ENCODE results near the gene CEP104.

GRCh38 chr1:3890389-3891328 lies 33.6 kb upstream of the CEP104 start:
- TF ChIP-seq ZNF8 (CRISPR knock-in tag; IDR thresholded peaks at IDR 0.05) (no peak), PATZ1 (CRISPR knock-in tag; IDR thresholded peaks at IDR 0.05; ENCODE audit: borderline replicate concordance) (no peak), GLIS3 (CRISPR knock-in tag; IDR thresholded peaks at IDR 0.05) (no peak), TOX (CRISPR knock-in tag; IDR thresholded peaks at IDR 0.05; ENCODE audit: borderline replicate concordance) (no peak), ZC3H10 (CRISPR knock-in tag; IDR thresholded peaks at IDR 0.05) (no peak), PPARA (CRISPR knock-in tag; IDR thresholded peaks at IDR 0.05; ENCODE audit: borderline replicate concordance) (no peak), ZFP30 (CRISPR knock-in tag; IDR thresholded peaks at IDR 0.05) (no peak), TCF4 (CRISPR knock-in tag; IDR thresholded peaks at IDR 0.05; ENCODE audit: borderline replicate concordance) (no peak), BACH2 (CRISPR knock-in tag; IDR thresholded peaks at IDR 0.05; ENCODE audit: borderline replicate concordance) (no peak), ESRRG (CRISPR knock-in tag; IDR thresholded peaks at IDR 0.05) (no peak), ARNTL (CRISPR knock-in tag; IDR thresholded peaks at IDR 0.05; ENCODE audit: borderline replicate concordance, low read depth) (no peak)
- TF ChIP-seq, protein P1, sequence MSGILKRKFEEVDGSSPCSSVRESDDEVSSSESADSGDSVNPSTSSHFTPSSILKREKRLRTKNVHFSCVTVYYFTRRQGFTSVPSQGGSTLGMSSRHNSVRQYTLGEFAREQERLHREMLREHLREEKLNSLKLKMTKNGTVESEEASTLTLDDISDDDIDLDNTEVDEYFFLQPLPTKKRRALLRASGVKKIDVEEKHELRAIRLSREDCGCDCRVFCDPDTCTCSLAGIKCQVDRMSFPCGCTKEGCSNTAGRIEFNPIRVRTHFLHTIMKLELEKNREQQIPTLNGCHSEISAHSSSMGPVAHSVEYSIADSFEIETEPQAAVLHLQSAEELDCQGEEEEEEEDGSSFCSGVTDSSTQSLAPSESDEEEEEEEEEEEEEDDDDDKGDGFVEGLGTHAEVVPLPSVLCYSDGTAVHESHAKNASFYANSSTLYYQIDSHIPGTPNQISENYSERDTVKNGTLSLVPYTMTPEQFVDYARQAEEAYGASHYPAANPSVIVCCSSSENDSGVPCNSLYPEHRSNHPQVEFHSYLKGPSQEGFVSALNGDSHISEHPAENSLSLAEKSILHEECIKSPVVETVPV (CRISPR knock-in tag; IDR thresholded peaks at IDR 0.05) = no peak
